HPDE6-E6E7 (cell line): ENCODE results near the gene PSMD9.
"Not testable (repeated sequence)": the region's sequence is repeated elsewhere in the genome, so short reads cannot be mapped to it uniquely, and the experiment has no call there.

ENCODE experiments used
- DNase-seq: peaks from one replicate; pipeline ENCODE4 v3.0.0; 2011; ENCODE audit warnings: missing footprints; ENCODE audit errors: extremely low spot score

PSMD9 gene

DNA sequence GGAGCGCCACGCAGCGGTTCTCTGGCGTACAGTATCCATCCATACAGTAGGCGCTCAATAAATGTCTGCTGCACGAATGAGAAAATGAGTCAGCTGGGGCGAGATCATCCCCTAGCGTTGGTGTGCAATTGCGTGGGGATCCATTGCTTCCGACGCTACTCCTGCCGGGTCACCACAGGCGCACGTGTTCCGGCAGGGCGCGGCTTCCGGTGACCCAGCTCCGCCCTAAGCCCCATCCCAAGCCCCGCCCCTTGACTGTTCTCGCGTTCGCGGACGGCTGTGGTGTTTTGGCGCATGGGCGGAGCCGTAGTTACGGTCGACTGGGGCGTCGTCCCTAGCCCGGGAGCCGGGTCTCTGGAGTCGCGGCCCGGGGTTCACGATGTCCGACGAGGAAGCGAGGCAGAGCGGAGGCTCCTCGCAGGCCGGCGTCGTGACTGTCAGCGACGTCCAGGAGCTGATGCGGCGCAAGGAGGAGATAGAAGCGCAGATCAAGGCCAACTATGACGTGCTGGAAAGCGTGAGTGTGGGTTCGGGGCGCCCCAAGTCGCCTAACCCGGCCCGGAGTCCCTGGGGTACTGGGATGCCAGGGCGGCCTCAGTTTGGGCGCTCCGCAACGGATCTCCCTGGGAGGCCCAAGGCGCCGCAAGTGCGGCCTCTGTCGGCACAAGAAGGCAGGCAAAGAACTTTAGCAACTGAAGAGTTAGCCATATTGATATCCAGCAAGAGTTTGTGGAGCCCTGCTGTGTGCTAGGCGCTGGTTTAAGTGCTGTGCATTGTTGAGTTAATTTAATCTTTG lies at the start of gene PSMD9:
Gene PSMD9 (plus strand): TSS at position 313 of the 796 bp plus-strand sequence. CDS start 67 bp downstream, at position 380.
- peak; percentile 94 for DNase-seq

DNA sequence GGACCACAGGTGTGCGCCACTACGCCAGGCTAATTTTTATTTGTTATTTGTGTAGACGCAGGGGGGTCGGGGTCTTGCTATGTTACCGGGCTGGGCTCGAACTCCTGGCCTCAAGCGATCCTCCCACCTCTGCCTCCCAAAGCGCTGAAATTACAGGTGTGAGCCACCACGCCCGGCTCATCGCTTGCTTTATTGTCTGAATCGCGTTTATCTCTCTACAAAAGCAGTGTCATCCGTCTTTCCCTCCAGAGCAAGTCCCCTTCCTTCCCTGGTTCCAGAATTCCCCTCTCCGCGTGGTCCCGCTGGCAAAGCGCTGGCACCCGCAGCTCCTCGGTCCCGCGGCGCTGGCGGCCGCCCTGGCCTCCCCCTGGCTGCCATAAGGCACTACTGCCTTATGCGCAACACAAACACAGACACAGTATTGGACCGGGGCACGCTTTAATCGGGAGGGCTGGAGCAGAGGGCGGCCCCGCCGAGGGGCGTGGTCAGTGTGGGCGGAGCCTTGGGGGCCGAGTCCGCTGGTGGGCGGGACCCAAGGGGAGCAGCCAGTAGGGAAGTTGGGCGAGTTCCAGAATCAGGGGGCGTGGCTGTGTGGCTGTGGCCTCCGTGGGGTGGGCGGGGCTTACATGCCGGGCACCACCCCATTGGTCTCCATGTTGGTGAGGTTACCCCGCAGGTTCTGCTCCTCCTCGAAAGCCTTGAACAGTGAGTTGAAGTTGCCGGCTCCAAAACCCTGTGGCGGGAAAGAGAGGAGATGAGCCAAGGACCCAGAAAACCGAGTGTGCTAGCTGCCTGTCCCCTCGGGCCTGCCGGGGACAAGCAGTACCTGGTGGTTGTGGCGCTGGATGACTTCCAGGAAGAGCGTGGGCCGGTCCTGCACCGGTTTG lies 49.2 kb upstream of the PSMD9 start:
- DNase-seq = peak; percentile 98

- DNase-seq = no peak
Observed at GRCh38 chr12:121839993-121840761, 48.4 kb upstream of the PSMD9 start.

DNA sequence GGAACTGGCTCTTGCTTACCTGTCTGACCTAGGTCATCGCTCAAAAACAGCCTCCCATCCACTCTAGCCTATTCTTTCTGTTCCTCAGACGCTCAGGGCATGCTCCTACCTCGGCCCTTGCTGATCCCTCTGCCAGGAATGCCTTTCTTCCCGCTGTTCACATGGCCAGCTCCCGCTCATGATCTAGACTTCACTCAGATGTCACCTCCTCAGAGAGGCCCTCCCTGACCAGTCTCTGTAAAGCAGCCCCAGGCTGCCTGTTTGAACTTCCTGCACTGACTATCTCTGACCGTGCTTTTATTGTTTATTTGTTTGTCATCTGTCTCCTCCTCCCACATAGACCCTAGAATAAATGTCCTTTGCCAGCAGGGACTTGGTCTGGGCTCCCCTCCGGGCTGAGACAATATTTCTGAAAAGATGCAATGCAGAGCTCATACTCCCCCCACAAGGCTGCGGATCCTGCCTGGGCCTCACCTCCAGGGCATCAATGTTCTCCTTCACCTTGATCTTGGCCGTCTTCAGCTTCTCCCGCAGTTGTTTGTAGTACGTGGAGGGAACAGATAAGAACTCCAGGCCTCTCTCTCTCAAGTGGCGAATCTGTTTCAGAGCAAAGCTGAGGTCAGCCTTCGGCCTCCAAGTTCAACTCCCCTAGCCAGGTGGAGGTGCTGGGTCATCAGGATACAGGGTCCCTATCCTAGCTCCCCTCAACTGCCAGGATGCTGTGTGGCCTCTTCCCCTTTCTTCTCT lies 45.2 kb upstream of the PSMD9 start:
- no peak for DNase-seq

DNA sequence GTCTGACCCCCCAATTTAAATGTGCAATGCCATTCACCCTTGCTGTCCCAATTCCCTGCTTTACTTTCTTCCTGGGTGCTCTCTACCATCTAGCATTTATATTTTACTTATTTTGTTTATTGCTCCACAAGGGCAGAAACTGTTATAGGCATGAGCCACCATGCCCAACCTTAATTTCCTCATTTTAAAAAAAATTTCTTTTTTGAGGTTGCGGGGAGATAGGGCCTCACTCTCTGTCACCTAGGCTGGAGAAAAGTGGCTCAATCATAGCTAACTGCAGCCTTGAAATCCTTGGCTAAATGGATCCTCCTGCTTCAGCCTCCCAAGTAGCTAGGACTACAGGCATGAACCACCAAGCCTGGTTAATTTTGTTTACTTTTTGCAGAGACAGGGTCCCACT lies 42.9 kb upstream of the PSMD9 start:
- DNase-seq = no peak

DNA sequence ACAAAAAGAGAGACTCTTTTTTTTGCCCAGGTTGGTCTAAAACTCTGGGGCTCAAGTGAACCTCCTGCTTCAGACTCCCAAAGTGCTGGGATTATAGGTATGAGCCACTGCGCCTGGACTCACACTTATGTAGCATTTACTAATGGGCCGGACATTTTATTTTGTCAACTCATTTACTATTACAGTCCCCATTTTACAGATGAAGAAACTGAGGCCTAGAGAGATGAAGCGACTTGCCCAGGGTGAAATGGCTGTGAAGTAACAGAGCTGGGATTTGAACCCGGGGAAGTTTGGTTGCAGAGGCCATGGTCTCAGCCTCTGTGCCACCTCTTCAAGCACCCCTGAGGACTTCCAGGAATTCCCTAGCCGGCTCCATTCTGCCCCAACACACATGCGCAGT lies 39.4 kb upstream of the PSMD9 start:
- DNase-seq = no peak

DNA sequence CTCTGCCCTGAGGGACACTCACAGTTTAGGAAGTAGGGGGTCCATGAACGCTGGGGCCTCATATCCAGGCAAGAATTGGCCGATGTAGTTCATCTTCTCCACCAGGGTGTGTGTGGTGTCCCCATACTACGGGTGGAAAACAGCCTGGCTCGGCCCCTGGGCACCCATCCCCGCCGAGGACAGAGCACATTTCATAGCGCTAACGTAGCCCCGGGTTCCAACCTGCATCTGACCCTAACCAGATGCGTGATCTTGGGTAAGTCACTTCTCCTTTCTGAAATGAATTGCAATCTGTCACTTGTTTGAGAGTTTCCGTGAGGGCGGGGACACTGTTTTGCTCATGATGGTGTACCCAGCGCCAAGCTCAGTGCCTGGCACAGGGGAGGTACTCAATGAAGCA lies 38.9 kb upstream of the PSMD9 start:
- no peak for DNase-seq

- DNase-seq = not testable (repeated sequence)
Observed at GRCh38 chr12:121852392-121852791, 36.2 kb upstream of the PSMD9 start.

DNA sequence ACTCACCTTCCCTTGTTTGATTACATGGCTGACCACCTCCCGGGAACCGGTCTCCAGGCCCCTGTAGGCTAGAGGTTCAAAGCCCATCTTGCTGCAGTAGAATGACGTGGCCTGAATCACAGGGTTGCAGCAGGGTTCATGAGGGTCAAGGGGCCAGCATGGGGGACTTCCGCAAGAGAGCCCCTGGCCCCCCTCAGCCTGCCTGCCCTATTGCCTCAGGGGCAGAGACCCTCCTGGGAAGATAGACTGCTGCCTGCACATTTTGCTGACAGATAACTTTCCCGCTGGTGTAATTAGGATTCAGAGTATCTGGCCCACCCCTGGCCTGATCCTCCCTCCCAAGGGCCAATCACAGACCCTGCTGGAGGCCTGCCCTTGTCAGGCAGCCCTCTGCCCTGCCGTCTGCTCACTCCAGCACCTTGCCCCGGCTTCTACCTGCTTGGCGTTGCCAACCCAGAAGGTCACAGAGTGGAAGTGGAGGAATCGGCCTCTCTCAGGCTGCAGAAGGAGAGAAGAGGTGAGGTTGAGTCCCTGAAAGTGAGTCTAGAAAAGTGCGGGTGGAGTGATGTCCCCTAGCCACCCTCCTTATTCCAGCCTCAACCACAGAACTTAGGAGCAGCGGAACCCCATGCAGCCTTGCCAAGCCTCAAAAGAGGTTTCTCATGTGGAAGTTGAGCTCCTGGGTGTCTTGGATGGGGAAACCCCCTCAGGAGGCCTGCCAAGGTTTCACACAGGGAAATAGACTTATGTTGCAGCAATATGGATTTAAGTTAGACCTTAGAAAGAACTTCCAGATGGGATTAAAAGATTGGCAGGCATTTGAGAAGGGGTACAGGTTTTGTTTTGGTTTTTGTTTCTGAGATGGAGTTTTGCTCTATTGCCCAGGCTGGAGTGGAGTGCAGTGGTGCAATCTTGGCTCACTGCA lies 31.0 kb upstream of the PSMD9 start:
- DNase-seq = no peak

GRCh38 chr12:121858318-121858661 lies 30.3 kb upstream of the PSMD9 start:
- no peak for DNase-seq

DNA sequence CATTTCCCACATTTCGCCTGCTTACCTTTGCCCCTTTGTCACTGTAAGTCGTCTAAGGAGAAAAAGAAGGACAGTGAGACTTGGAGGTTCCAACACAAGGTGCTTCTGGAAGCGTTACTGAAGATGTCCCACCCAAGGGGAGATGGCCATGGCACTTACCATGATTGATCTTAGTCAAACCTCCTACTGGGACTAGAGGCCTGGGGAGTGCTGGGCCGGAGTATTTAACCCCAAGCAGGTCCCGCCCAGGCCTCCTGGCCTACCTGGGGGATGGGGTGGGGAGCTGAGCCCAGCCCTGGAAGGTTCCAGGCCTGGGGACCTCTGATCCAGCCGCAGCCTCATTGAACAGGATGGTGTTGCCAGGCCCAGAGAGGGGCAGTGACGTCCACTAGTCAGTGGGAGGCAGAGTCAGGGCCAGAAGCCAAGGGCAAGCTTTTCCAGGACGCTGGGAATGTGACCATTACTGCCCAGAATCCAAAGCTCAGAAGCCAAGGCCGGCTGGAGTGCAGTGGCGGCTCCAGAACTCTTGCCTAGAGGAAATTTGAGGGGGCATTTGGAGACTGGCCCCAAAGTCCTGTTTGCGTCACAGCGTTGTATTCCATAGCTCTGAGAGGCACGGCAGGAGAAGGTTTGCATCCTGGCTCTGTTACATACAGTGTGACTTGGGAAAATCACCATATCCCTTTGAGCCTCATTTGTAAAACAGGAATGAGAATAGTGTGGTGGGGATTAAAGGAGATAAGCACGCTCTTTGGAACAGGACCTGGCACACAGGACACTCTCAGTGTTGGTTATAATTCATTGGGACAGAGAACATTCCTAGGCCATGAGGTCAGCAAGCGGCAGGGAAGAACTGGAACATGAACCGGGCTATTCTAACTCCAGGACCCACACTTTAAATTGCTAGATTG lies 29.7 kb upstream of the PSMD9 start, which contains the start of gene HPD:
Gene HPD (minus strand): TSS at position 198 of the 911 bp plus-strand sequence. CDS start 36 bp downstream, at position 162.
- DNase-seq = no peak

DNA sequence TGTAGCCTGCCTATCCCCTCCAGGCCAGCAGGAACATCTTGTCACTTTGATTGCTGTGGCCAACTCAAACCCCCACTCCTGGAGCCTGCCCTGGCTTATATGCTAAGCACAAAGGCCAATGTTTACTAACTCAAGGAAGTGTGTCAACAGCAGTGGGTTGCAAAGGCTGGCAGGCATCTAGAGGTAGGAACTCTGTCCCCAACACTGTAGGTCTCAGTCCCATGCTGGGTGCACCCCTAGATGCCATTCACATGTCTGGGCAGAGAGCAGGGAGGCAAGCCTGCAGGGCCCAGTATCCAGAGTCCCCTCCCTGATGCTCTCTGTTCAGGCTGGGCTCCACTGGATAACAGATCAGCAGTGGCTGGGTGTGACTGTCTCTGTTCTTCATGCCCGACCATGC lies 28.3 kb upstream of the PSMD9 start:
- DNase-seq = no peak

- DNase-seq = not testable (repeated sequence)
Observed at GRCh38 chr12:121860699-121861098, 27.9 kb upstream of the PSMD9 start.

DNA sequence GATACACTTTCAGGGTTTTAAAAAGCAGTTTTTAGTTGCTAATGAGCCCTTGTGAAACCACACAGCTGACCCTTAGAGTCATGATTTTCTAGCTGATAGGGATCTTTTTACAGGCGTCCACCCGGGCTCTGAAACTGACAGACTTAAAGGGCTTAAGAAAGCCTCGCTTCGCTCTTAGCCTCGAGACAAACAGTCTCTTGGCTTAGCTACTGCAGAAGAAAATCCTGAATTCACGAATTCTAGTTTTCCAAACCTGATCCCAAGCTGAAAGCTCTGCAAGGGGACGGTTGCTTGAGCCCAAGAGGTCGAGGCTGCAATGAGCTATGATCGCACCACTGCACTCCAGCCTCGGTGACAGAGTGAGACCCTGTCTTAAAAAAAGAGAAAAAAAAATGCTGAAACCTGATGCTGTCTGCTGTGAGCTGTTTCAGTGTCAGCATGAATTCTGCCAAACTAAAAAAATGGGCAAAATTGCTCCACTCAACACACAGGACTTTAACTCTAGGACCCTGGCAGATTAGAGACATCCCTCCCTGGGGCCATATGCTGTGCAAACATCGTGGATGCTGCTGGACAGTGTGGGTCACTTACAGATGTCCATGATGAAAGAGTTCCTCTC lies 26.8 kb upstream of the PSMD9 start:
- DNase-seq = no peak

GRCh38 chr12:121866331-121866730 lies 22.3 kb upstream of the PSMD9 start:
- DNase-seq = no peak

GRCh38 chr12:121869229-121869628 lies 19.4 kb upstream of the PSMD9 start:
- DNase-seq = not testable (repeated sequence)

DNA sequence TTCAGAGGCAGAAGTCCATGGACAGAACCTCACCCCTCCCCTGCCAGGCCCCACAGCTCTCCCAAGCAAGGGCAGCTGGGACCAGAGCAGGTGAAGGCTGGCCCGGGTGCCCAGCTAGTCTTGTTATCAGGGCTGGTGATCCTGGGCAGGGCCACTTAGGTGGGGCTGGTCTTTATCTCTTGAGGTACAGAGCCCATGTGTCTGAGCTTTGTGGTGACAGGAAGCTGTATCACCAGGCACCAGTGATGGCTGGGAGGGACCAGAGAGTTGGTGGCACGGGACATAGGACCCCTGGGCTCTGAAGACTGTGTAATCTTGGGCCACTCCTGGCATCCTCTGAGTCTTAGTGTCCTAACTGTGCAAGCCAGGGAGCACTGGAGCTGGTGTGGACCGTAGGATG lies 17.1 kb upstream of the PSMD9 start:
- DNase-seq = no peak

DNA sequence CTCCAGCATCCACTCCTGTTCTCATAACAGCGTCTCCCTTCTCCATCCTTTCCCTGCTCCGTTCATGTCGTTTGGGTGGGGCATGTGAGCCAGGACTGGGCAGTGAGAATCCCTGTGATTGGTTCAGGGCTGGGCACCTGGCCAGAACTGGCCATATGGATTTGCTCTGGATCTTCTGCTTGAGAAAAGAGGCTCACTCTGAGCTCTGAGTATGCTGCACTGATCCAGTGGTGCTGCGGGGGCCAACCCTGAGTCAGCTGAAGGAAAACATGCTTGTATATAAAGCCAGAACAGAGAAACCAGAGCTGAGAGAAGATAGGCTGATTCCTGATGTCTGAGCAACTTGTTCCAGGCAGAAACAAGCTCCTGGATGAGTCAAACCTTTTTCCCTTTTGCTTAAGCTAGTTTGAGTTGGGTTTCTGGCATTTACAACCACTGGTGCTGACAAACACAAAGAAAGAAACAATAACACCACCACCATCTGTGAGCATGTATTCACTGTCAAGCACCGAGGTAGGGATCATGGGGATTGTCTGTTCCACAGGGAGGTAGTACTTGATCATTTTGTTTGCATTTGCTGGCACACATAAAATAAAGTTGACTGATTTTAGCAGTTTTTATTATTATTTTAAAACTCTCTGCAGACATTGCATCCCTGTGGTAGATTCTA lies 15.9 kb upstream of the PSMD9 start:
- peak; percentile 52 for DNase-seq
